ENCODE measurements around the gene PLA2G6. TPM values are rescaled to one million over a fixed set of nuclear protein-coding genes. Genes with fewer than 3 reads are reported as not detected.
"Not testable (repeated sequence)": the region's sequence is repeated elsewhere in the genome, so short reads cannot be mapped to it uniquely, and the experiment has no call there.

Gene PLA2G6
- total RNA-seq, 1 experiment from 2014 or later: 6.0 TPM

DNA sequence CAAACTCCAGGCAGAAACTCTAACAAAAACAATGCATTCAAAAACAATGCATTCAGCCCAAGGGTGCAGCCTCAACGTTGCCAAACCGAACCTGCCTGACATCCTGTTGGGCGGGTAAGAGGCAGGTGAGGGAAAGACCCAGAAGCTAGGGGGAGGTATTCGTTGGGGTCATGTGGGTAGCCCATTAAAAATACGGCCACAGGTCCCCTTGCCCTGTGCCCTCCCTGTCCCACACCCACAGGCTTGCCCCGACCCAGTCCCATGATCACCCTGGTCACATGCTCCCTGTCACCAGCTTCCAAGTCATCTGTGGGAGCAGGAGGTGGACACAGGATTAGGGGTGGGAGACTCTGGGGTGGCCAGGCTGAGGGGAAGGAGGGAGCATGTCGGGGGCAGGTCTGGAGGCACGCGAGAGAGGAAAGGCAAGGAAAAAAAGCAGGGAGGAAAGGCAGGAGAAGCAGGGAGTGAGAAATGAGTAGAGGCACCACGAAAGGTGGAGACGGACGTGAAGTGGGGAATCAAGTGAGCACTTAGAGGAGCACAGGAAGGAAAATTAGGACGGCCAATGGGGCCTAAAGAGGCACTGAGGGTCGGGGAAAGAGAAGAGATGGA lies 683 bp downstream of the PLA2G6 start:
- Histone ChIP-seq H3K36me3 (ENCODE audit: low read depth, low read length) (no peaks in the 10 kb centered on the region), H3K4me3 (ENCODE audit: low read length) (peak overlapping the region; percentile 60), H3K27ac (ENCODE audit: low read length) (peak overlapping the region; percentile 97), H4K20me1 (ENCODE audit: low read length) (no peaks in the 10 kb centered on the region), H3K9me2 (replicated peaks; ENCODE audit: low read length) (no peaks in the 10 kb centered on the region), H3F3A (ENCODE audit: low read length, unreplicated experiment) (peaks cover 7% of the 10 kb centered on the region), H3K9me3 (ENCODE audit: low read length) (no peaks in the 10 kb centered on the region), H2AFZ (ENCODE audit: low read length) (peak overlapping the region; percentile 74), H3K4me2 (ENCODE audit: low read length) (peak overlapping the region; percentile 93), H3K27me3 (ENCODE audit: low read length) (no peaks in the 10 kb centered on the region), H3K9ac (ENCODE audit: low read length) (peak overlapping the region; percentile 92), H3K79me2 (ENCODE audit: low read length) (no peaks in the 10 kb centered on the region), H3K4me1 (ENCODE audit: insufficient read depth, low read length) (peaks cover 48% of the 10 kb centered on the region)
- DNase-seq (peak; percentile 56), ATAC-seq (peak; percentile 4; the same call in 1 of the 2 replicates)
- intact Hi-C loops (cut with micrococcal nuclease): no loop called here
- CTCF ChIA-PET: no interaction called here
- TSS peak; percentile 66 for BruUV-seq (replicated peaks)
- POLR2A ChIA-PET (ENCODE audit: unreplicated experiment): interaction anchor here (0.6 kb wide), 1 partner anchor 30 kb away, joined by 3 read pairs; no protein-coding TSS in a partner anchor
- TF ChIP-seq, protein P1, sequence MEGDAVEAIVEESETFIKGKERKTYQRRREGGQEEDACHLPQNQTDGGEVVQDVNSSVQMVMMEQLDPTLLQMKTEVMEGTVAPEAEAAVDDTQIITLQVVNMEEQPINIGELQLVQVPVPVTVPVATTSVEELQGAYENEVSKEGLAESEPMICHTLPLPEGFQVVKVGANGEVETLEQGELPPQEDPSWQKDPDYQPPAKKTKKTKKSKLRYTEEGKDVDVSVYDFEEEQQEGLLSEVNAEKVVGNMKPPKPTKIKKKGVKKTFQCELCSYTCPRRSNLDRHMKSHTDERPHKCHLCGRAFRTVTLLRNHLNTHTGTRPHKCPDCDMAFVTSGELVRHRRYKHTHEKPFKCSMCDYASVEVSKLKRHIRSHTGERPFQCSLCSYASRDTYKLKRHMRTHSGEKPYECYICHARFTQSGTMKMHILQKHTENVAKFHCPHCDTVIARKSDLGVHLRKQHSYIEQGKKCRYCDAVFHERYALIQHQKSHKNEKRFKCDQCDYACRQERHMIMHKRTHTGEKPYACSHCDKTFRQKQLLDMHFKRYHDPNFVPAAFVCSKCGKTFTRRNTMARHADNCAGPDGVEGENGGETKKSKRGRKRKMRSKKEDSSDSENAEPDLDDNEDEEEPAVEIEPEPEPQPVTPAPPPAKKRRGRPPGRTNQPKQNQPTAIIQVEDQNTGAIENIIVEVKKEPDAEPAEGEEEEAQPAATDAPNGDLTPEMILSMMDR (conservative IDR thresholded peaks at IDR 0.05; ENCODE audit: low read depth, low read length): no peak
- TF ChIP-seq EZH2 (IDR thresholded peaks at IDR 0.05; ENCODE audit: low read length, unreplicated experiment) (no peak), EZH2phosphoT487 (IDR thresholded peaks at IDR 0.05; ENCODE audit: borderline replicate concordance, low read length) (no peak)

DNA sequence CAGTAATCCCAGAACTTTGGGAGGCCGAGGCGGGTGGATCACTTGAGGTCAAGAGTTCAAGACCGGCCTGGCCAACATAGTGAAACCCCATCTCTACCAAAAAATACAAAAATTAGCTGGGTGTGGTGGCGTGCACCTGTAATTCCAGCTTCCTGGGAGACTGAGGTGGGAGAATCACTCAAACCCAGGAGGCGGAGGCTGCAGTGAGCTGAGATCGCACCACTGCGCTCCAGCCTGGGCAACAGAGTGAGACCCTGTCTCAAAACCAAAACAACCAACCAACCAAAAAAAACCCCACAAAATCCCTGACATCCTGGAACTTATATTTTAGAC lies 3.1 kb downstream of the PLA2G6 start:
- H3K4me3 ChIP-seq (ENCODE audit: low read length); H3K9ac ChIP-seq (ENCODE audit: low read length); ATAC-seq; POLR2A ChIA-PET (ENCODE audit: unreplicated experiment); H3K9me3 ChIP-seq (ENCODE audit: low read length); BruUV-seq (replicated peaks); H3K9me2 ChIP-seq (replicated peaks; ENCODE audit: low read length); CTCF ChIA-PET; H3F3A ChIP-seq (ENCODE audit: low read length, unreplicated experiment); H3K79me2 ChIP-seq (ENCODE audit: low read length); H4K20me1 ChIP-seq (ENCODE audit: low read length); H3K36me3 ChIP-seq (ENCODE audit: low read depth, low read length); DNase-seq; H2AFZ ChIP-seq (ENCODE audit: low read length); intact Hi-C loops (cut with micrococcal nuclease); H3K27me3 ChIP-seq (ENCODE audit: low read length): not testable (repeated sequence)
- H3K4me2 ChIP-seq (ENCODE audit: low read length): peak overlapping the region; percentile 73
- peaks cover 48% of the 10 kb centered on the region for H3K4me1 ChIP-seq (ENCODE audit: insufficient read depth, low read length)
- H3K27ac ChIP-seq (ENCODE audit: low read length): peak overlapping the region; percentile 97

DNA sequence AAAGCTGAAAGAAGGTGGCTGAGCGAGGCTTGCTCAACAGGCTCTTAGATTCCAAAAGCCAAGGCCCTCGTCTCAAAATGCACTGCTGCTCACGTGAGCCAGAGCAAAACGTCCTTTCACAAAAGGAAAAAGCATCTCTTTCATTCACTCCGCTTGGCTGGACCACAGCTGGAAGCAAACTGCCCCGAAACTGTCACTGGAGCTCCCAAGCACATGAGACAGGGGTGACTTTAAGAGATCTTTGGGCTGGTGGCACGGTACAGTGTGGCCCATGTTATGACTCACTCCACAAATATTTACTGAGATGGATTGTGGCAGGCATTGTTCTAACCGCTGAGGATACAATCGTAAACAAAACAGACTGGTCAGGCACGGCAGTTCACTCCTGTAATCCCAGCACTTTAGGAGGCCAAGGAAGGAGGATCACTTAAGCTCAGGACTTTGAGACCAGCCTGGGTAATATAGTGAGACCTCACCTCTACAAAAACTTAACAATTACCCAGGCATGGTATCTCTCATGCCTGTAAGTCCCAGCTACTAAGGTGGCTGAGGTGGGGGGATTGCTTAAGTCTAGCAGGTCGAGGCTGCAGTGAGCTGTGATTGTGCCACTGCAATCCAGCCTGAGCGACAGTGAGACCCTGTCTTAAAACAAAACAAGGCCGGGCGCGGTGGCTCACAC lies 3.6 kb downstream of the PLA2G6 start:
- peak overlapping the region; percentile 48; the same call in 1 of the 2 replicates for H2AFZ ChIP-seq (ENCODE audit: low read length)
- peak; percentile 65 for ATAC-seq
- peak overlapping the region; percentile 97 for H3K27ac ChIP-seq (ENCODE audit: low read length)

DNA sequence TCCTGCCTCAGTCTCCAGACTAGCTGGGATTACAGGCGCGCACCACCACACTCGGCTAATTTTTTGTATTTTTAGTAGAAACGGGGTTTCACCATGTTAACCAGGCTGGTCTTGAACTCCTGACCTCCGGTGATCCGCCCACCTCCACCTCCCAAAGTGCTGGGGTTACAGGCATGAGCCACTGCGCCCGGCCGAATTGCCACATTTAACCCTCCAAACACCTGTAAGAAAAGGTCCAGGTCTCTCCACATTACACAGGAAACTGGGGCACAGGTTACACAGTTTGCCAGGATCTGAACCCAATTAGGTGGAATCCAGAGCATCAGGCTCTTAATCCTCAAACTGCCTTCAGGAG lies 4.1 kb downstream of the PLA2G6 start:
- Histone ChIP-seq H3K27ac (ENCODE audit: low read length) (peak overlapping the region; percentile 97), H2AFZ (ENCODE audit: low read length) (peak overlapping the region; percentile 48; the same call in 1 of the 2 replicates), H3K4me2 (ENCODE audit: low read length) (peak overlapping the region; percentile 73), H3K4me3 (ENCODE audit: low read length) (peak overlapping the region; percentile 50; the same call in 1 of the 2 replicates), H3K4me1 (ENCODE audit: insufficient read depth, low read length) (peaks cover 53% of the 10 kb centered on the region), H3K9ac (ENCODE audit: low read length) (peak overlapping the region; percentile 55)
- CTCF ChIA-PET: interaction anchor here (0.6 kb wide), 1 partner anchor 59 kb away, joined by 3 read pairs; no protein-coding TSS in a partner anchor
- DNase-seq; intact Hi-C loops (cut with micrococcal nuclease); H3K27me3 ChIP-seq (ENCODE audit: low read length); H4K20me1 ChIP-seq (ENCODE audit: low read length); H3K79me2 ChIP-seq (ENCODE audit: low read length); POLR2A ChIA-PET (ENCODE audit: unreplicated experiment); H3K36me3 ChIP-seq (ENCODE audit: low read depth, low read length); H3K9me2 ChIP-seq (replicated peaks; ENCODE audit: low read length); H3K9me3 ChIP-seq (ENCODE audit: low read length); BruUV-seq (replicated peaks); H3F3A ChIP-seq (ENCODE audit: low read length, unreplicated experiment); ATAC-seq: not testable (repeated sequence)

More for the DNA sequence above, 3.6 kb downstream of the PLA2G6 start:
- Histone ChIP-seq H3F3A (ENCODE audit: low read length, unreplicated experiment) (peaks cover 7% of the 10 kb centered on the region), H3K79me2 (ENCODE audit: low read length) (no peaks in the 10 kb centered on the region), H3K9ac (ENCODE audit: low read length) (peak overlapping the region; percentile 55), H3K9me3 (ENCODE audit: low read length) (no peaks in the 10 kb centered on the region), H3K9me2 (replicated peaks; ENCODE audit: low read length) (no peaks in the 10 kb centered on the region), H3K4me1 (ENCODE audit: insufficient read depth, low read length) (peaks cover 50% of the 10 kb centered on the region), H3K4me3 (ENCODE audit: low read length) (peak overlapping the region; percentile 50; the same call in 1 of the 2 replicates), H3K36me3 (ENCODE audit: low read depth, low read length) (no peaks in the 10 kb centered on the region), H3K4me2 (ENCODE audit: low read length) (peak overlapping the region; percentile 73), H3K27me3 (ENCODE audit: low read length) (no peaks in the 10 kb centered on the region), H4K20me1 (ENCODE audit: low read length) (no peaks in the 10 kb centered on the region)
- TF ChIP-seq EZH2phosphoT487 (IDR thresholded peaks at IDR 0.05; ENCODE audit: borderline replicate concordance, low read length): no peak
- no peak for TF ChIP-seq EZH2 (IDR thresholded peaks at IDR 0.05; ENCODE audit: low read length, unreplicated experiment)
- TF ChIP-seq, protein P1 (conservative IDR thresholded peaks at IDR 0.05; ENCODE audit: low read depth, low read length): no peak
- POLR2A ChIA-PET (ENCODE audit: unreplicated experiment): no interaction called here
- peak; percentile 87 for DNase-seq
- no TSS peak for BruUV-seq (replicated peaks)
- CTCF ChIA-PET: interaction anchor here (0.6 kb wide), 1 partner anchor 59 kb away, joined by 3 read pairs; no protein-coding TSS in a partner anchor
- intact Hi-C loops (cut with micrococcal nuclease): no loop called here

Measured in PC-3 (cell line).